GM19035 (cell line): ENCODE results near the gene RABL2A.
"Not testable (repeated sequence)": the region's sequence is repeated elsewhere in the genome, so short reads cannot be mapped to it uniquely, and the experiment has no call there.

Experiments used
- ATAC-seq: cut with Tn5 transposase; IDR thresholded peaks from one replicate; pipeline ENCODE4 v1.9.1; 2021; ENCODE audit not compliant: unreplicated experiment

The RABL2A gene

DNA sequence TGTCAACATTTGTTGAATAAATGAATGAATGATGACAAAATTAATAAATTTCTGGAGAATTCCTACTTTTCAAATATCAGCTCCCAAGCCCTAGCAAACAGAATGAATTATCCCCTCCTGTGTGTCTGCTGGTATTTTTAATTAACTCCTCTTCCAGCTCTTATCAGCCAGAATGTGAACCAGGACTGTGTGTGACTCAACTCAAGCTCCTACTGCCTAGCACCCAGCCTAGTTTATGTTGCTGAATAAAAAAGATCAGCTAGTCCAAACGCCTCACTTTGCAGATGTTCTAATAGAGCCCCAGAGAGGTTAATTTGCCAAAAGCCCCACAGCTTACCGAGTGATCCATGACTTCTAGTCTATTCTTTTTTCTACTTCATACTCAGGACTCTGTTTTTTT lies 50.3 kb downstream of the RABL2A start:
- ATAC-seq = no peak

DNA sequence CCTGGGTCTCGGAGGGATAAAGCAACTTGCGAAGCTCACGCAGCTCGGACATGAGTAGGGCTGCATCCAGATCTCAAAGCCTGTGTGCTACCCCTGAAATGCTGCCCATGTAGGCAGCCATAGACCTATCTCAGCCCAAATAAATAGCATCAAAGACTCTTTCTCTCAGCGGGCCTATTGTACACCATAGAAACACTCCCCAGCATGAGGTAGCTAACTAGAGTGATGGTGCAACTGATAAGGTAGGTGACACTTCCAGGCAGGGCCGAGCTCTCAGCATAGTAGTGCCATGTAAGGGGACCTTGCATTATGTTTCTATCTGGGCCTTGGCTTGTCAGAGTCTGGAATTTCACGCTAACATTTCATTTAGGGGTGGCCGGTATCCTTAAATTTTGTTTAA lies 52.4 kb downstream of the RABL2A start:
- no peak for ATAC-seq

DNA sequence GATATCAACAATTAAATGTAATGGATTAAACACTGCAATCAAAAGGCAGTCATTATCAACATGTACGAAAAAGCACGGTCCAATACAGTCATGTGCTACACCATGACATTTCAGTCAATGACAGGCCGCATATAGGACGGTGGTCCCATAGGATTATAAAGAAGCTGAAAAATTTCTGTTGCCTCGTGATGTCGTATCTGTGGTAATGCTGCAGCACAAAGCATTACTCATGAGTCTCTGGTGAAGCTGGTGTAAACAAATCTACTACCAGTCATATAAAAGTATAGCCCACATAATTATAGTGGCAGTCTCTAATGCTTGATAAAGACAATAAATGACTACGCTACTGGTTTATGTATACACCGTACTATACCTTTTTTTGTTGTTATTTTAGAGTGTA lies 58.4 kb downstream of the RABL2A start:
- ATAC-seq = no peak

DNA sequence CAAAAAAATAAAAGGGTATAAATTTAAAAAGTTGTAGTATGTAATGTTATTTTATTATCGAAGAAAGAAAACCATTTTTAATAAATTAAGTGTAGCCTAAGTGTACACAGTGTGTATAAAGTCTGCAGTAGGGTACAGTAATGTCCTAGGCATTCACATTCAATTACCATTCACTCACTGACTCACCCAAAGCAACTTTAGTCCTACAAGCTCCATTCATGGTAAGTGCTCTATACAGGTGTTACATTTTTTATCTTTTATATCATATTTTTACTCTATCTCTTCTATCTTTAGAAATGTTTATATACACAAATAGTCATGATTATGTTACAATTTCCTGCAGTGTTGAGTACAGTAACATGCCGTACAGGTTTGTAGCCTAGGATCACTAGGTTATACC lies 59.5 kb downstream of the RABL2A start:
- no peak for ATAC-seq

DNA sequence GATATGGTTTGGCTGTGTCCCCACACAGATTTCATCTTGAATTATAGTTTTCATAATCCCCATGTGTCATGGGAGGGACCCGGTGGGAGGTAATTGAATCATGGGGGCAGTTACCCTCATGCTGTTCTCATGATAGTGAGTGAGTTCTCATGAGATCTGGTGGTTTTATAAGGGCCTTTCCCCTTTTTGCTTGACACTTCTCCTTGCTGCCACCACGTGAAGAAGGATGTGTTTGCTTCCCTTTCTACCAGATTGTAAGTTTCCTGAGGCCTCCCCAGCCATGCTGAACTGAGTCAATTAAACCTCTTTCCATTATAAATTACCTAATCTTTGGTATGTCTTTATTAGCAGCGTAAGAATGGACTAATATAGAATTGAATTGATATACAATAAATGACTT lies 63.8 kb downstream of the RABL2A start:
- ATAC-seq = not testable (repeated sequence)
